NK-92 (cell line): Measurements from ENCODE around the gene ZNF273.
"Not testable (repeated sequence)": the region's sequence is repeated elsewhere in the genome, so short reads cannot be mapped to it uniquely, and the experiment has no call there.

Experiments
- DNase-seq: peaks from one replicate; lab custom pipeline; 2025; ENCODE audit not compliant: unreplicated experiment; lab: John Stamatoyannopoulos, UW

ZNF273 gene

GRCh38 chr7:64888901-64889685 lies 14.0 kb upstream of the ZNF273 start:
- no peak for DNase-seq

DNA sequence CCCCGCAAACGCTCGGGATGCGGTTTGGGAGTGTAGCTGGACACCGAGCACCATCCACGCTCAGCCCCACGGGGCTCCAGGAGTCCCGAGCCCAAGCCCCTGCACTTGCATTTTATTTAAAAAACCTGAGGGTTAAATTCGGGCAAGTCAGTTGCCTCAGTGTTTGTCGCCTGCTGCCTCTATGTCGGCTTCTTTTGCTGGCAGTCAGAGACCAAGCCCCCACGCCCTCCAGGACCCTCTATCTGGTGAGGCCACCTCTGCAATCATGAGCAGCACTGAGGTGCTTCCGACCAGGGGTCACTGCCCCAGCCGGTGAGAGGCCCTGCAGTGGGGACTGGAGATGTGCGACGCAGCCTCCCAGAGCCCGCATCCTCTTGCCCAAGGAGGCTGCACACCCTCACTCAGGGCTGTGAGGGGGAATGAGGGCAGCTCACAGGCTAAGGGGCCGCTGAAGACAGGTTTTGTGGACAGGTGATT lies 13.3 kb upstream of the ZNF273 start:
- DNase-seq: no peak

DNA sequence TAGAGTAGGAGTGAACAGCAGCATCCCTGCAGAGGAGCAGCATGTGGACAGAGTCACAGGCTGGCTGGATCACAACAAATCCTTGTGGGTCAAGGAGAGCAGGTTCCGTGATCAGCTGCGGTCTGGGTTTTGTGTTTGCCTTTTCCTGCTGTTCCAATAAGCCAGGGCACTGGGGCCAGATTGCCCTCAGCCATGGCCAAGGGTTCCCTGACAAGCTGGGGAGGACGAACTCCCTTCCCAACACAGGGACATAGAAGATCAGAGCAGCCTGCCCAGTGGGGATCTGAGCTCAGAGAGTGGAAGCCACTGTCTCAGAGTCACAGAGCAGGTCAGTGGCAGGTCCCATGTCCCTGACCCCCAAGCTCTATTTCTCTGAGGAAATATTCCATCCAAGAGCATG lies 12.8 kb upstream of the ZNF273 start:
- not testable (repeated sequence) for DNase-seq

DNA sequence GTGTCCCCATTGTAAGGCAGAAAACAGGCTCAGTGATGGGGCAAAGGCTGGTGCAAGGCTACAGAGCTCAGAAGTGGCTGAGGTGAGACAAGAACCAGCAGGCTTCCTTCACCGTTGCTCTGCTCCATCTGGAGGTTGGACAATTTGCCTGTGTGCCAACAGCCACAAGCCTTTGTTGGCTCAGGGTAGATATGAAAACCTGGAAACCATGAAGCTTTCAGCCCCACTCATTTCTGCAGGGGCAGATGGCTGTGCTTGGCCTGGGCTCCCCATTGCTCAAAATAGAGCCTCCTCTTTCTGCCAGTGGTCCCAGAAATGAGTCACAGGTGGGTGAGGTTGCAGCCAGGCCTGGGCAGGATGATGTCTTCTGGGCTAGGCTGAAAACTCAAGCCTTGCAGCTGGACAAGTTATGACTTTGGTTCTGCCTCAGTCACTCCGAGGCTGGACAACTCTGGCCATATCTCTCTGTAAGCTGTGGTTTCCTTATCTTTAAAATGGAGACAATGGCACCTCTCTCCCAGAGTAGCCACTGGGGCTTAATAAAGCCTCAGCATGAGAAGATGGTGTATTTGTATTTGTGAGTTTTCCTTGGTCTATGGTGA lies 12.2 kb upstream of the ZNF273 start:
- DNase-seq: no peak

DNA sequence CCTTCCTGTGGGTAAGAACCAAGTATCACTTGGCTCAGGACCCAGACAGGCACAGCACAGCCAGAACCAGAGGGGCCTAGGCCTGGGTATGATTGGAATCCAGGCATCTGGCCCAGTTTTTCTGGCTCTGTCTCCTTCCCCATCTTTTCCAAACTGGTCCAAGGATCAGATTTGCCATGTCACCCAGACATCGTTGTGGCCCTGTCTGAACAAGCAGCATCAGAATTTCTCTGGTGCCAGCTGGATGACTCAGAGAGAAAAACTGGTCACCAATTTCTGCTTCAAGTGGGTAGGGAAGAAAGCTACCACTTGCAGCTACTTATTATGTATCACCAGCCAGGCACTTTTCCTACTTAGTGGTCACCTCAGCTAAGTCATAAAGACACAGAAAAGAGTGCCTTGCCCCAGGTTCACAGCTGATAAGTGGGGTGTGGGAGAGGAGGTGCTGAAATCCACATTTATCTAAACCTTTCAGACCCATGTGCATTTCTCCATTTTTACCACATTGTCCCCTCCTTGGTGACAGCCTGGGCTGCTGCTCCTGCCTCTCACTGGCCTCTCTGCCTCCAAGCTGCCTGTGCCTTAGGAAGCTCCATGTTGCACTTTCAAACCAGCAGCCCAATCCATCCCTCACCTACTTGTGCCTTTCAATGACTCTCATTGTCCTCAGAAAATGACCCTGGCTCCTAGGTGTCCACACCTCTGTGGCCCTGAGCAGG lies 11.6 kb upstream of the ZNF273 start:
- DNase-seq: not testable (repeated sequence)

DNA sequence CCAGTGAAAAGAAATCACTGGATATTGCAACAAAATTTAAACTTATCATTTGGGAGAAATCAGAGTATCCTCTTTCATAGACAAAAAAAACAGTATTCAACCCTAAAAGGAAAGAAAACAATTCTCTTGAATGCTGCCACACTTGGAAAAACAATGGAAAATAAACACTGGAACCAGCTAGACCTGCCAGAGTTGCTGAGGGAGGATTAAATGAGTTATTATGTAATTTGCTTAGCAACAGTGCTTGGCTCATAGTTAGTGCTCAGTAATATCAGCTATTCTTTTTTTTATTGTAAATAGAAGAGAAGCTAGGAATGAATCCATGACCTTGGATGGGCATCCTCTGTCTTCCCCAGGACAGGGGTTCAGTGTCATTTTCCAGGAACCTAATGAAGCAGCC lies 11.0 kb upstream of the ZNF273 start:
- no peak for DNase-seq

DNA sequence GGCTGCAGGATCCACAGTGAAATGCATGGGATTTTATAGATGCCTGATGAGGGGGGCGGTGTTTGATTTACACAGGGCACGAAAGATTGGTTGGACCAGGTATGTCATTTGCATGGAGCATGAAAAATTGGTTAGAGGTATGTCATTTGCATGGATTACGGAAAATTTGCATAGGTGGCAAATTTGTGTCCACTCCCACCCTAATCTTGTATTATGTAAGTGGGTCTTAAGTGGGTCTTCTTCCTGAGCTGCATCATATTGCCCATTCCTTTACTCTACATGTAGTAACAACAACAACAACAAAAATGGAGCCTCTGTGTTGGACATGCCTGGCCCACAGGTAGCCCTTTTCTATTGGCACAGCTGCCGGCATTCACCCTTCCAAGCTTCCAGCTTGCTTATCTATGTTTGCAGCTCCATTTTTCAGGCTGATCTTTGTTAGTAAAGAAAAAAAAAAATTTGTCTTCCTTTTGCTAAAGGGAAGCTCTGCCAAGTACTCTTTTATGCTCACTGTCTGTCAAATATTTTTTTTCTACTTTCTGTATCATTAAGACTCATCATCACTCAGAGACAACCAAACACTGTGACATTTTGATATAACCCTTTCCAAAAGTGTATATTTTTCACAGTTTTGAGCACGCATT lies 10.3 kb upstream of the ZNF273 start:
- no peak for DNase-seq

GRCh38 chr7:64893401-64893800 lies 9.7 kb upstream of the ZNF273 start:
- DNase-seq: no peak

GRCh38 chr7:64902461-64902805 lies 640 bp upstream of the ZNF273 start:
- DNase-seq: not testable (repeated sequence)

DNA sequence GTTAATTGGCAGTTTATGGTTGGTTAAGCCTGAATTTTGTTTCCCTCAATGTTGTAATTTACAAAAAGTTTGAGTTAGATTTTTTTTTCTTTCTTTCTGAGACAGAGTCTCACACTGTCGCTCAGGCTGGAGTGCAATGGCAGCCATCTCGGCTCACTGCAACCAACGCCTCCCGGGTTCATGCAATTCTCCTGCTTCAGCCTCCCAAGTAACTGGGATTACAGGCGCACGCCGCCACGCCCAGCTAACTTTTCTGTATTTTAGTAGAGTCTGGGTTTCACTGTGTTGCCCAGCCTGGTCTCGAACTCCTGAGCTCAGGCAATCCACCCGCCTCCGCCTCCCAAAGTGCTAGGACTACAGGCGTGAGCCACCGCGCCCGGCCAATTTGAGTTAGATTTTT lies 935 bp downstream of the ZNF273 start:
- no peak for DNase-seq

GRCh38 chr7:64905133-64905532 lies 2.1 kb downstream of the ZNF273 start:
- DNase-seq: no peak

DNA sequence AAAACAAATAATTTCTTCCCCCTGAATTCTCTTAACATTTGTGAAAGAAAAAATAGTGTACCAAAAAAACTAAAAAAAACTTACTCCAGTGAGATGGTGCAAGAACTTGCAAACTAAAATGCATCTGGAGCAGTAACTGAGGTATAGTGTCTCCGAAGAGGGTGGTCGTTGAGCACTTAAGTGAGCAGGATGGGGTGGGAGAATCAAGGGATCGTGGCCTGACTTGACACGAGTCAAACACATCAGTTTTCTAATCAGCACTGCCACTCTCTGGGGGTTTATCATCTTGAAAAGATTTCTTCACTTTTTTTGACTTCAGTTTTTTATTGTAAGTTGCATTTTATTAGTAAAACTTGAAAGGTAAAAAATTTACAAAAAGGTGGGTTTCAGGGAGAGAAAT lies 2.5 kb downstream of the ZNF273 start:
- DNase-seq: no peak

GRCh38 chr7:64907641-64908326 lies 4.7 kb downstream of the ZNF273 start:
- DNase-seq: no peak

DNA sequence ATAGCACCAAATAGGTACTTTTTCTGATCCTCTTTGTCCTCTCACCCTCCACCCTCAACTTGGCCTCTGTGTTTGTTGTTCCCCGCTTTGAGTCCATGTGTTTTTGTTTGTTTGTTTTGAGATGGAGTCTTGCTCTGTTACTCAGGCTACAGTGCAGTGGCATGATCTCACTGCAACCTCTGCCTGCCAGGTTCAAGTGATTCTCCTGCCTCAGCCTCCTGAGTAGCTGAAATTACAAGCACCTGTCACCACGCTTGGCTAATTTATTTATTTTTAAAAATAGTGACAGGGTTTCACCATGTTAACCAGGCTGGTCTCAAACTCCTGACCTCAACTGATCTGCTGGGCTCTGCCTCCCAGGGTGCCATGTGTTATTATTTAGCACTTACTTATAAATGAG lies 5.3 kb downstream of the ZNF273 start:
- DNase-seq: no peak

DNA sequence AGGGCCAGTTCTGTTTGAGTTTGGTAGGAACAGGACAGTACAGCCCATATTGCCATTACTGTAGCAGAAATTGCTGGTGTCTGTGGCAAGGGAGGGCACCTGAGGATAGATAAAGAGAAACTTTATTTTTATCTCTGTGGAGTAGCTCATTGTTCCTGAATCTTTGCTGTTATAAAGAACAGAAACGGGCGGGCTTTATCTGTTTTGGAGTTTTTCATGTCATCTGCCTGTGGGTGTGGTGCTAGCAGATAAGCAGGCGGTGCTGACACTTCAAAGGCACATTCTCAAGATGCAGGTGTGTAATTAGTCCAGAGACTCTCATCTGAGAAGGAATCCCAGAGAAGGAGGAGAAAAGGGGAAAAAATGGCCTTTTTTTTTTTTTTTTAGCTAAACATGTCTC lies 11.5 kb downstream of the ZNF273 start:
- no peak for DNase-seq

DNA sequence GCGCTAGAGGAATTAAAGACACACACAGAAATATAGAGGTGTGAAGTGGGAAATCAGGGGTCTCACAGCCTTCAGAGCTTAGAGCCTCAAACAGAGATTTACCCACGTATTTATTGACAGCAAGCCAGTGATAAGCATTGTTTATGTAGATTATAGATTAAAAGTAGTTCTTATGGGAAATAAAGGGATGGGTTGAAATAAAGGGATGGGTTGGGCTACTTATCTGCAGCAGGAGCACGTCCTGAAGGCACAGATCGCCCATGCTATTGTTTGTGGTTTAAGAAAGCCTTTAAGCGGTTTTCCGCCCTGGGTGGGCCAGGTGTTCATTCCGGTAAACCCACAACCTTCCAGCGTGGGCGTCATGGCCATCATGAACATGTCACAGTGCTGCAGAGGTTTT lies 12.2 kb downstream of the ZNF273 start:
- not testable (repeated sequence) for DNase-seq

- not testable (repeated sequence) for DNase-seq
Observed at GRCh38 chr7:64928252-64929187, 25.4 kb downstream of the ZNF273 start.

DNA sequence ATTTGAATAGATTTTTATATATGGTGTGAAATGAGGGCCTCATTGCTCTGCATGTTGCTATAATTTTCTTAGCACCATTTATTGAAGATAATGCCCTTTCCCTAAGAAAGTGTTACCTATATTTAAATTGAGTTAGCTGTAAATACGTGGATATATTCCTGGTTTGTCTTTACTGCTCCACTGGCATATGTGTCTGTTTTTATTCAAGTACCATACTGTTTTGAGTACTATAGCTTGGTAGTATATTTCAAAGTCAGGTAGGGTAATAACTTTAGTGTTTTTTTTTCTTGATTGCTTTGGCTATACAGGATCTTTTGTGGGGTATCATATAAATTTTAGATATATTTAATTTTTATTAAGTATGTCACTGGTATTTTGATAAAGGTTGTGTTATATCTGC lies 31.4 kb downstream of the ZNF273 start:
- DNase-seq: no peak

DNA sequence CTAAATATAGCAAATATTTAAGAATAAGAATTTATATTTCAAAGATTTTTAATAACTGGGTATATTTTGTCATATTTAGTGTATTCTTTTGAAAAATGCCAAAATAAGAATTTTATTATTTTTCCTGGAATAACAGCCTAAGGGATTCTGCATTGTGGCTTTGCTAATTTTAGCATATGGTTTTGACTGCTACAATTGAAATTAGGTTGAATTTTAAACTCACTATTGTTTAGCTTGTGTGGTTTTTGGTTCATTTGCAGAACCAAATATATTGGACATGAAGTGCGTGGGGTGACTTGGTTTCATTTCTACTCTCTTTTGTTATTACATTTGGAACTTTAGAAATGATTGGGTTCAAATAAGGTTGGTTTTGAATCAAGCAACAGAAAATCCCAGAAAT lies 35.5 kb downstream of the ZNF273 start:
- no peak for DNase-seq

GRCh38 chr7:64940021-64940420 lies 36.9 kb downstream of the ZNF273 start:
- DNase-seq: not testable (repeated sequence)
